H9 (cell line): ENCODE data around the gene TFEB. TPM values are rescaled to one million over a fixed set of nuclear protein-coding genes. Genes with fewer than 3 reads are reported as not detected.

Experiments used
- DNase-seq: peaks from one replicate; pipeline ENCODE4 v3.0.0-alpha.2; 2017
- H2AFZ ChIP-seq: one replicate; pipeline ENCODE4 v1.6.1; 2013; ENCODE audit warnings: mild to moderate bottlenecking, low read length, control low read depth, moderate library complexity
- H2AK5ac ChIP-seq: 2 replicates; pipeline ENCODE4 v1.6.1; 2013; ENCODE audit warnings: low read length, control low read depth, mixed read lengths; ENCODE audit not compliant: insufficient read length
- H2BK120ac ChIP-seq: one replicate; pipeline ENCODE4 v1.6.1; 2013; ENCODE audit warnings: low read depth, mild to moderate bottlenecking, low read length, control low read depth, inconsistent platforms; ENCODE audit not compliant: poor library complexity, severe bottlenecking
- H2BK12ac ChIP-seq: 2 replicates; pipeline ENCODE4 v1.6.1; 2013; ENCODE audit warnings: low read length, control low read depth, mixed read lengths, low read depth; ENCODE audit not compliant: insufficient read length
- H2BK15ac ChIP-seq: 2 replicates; pipeline ENCODE4 v1.6.1; 2013; ENCODE audit warnings: low read depth, low read length, control low read depth
- H2BK20ac ChIP-seq: one replicate; pipeline ENCODE4 v1.6.1; 2013; ENCODE audit warnings: low read depth, mild to moderate bottlenecking, low read length, control low read depth, inconsistent platforms; ENCODE audit not compliant: poor library complexity, severe bottlenecking
- H2BK5ac ChIP-seq: 2 replicates; pipeline ENCODE4 v1.6.1; 2013; ENCODE audit warnings: low read length, control low read depth, mixed read lengths; ENCODE audit not compliant: insufficient read length
- H3K14ac ChIP-seq: 2 replicates; pipeline ENCODE4 v1.6.1; 2013; ENCODE audit warnings: low read length, control low read depth; ENCODE audit not compliant: insufficient read depth
- H3K18ac ChIP-seq: 2 replicates; pipeline ENCODE4 v1.6.1; 2013; ENCODE audit warnings: low read depth, mild to moderate bottlenecking, mixed read lengths, low read length, control low read depth; ENCODE audit not compliant: insufficient read length
- H3K23ac ChIP-seq: 2 replicates; pipeline ENCODE4 v1.6.1; 2013; ENCODE audit warnings: low read length, control low read depth, mixed read lengths, low read depth; ENCODE audit not compliant: insufficient read length
- H3K23me2 ChIP-seq: 2 replicates; pipeline ENCODE4 v1.6.1; 2013; ENCODE audit warnings: low read depth, mild to moderate bottlenecking, mixed read lengths, low read length, control low read depth; ENCODE audit not compliant: insufficient read length, poor library complexity, severe bottlenecking
- H3K27ac ChIP-seq: 2 replicates; pipeline ENCODE4 v1.5.1; 2013; ENCODE audit warnings: low read length, control low read depth, mixed read lengths, low read depth; ENCODE audit not compliant: insufficient read length
- H3K27me3 ChIP-seq: 2 replicates; pipeline ENCODE4 v1.6.1; 2013; ENCODE audit warnings: low read length, control low read depth, inconsistent platforms; ENCODE audit not compliant: insufficient read depth
- H3K4ac ChIP-seq: 2 replicates; pipeline ENCODE4 v1.6.1; 2013; ENCODE audit warnings: low read depth, mild to moderate bottlenecking, control low read depth, inconsistent platforms, low read length, moderate library complexity
- H3K4me1 ChIP-seq: 2 replicates; pipeline ENCODE4 v1.6.1; 2013; ENCODE audit warnings: low read length, control low read depth, inconsistent platforms; ENCODE audit not compliant: insufficient read depth
- H3K4me2 ChIP-seq: 2 replicates; pipeline ENCODE4 v1.6.1; 2013; ENCODE audit warnings: low read length, control low read depth, mixed read lengths; ENCODE audit not compliant: insufficient read length, insufficient read depth
- H3K56ac ChIP-seq: 2 replicates; pipeline ENCODE4 v1.6.1; 2013; ENCODE audit warnings: low read depth, mild to moderate bottlenecking, mixed read lengths, low read length, control low read depth; ENCODE audit not compliant: insufficient read length
- H3K79me1 ChIP-seq: 2 replicates; pipeline ENCODE4 v1.6.1; 2013; ENCODE audit warnings: low read depth, mild to moderate bottlenecking, moderate library complexity, low read length, control low read depth, inconsistent platforms; ENCODE audit not compliant: insufficient read depth, poor library complexity, severe bottlenecking
- H3K79me2 ChIP-seq: 2 replicates; pipeline ENCODE4 v1.6.1; 2013; ENCODE audit warnings: low read length, control low read depth, inconsistent platforms; ENCODE audit not compliant: insufficient read depth
- H3K9ac ChIP-seq: 2 replicates; pipeline ENCODE4 v1.6.1; 2013; ENCODE audit warnings: low read length, control low read depth, mixed read lengths; ENCODE audit not compliant: insufficient read length; ENCODE audit errors: extremely low read depth
- H3K9me3 ChIP-seq: one replicate; pipeline ENCODE4 v1.6.1; 2013; ENCODE audit warnings: low read depth, low read length, inconsistent platforms; ENCODE audit not compliant: control insufficient read depth
- H3T11ph ChIP-seq: one replicate; pipeline ENCODE4 v1.6.1; 2013; ENCODE audit warnings: mild to moderate bottlenecking, low read length, control low read depth, inconsistent platforms
- H4K20me1 ChIP-seq: one replicate; pipeline ENCODE4 v1.6.1; 2013; ENCODE audit not compliant: control insufficient read depth, insufficient read length, insufficient read depth
- H4K5ac ChIP-seq: 2 replicates; pipeline ENCODE4 v1.6.1; 2013; ENCODE audit warnings: low read depth, mild to moderate bottlenecking, mixed read lengths, low read length, control low read depth; ENCODE audit not compliant: insufficient read length
- H4K8ac ChIP-seq: replicated peaks from 2 replicates; pipeline ENCODE4 v1.6.1; 2013; ENCODE audit warnings: low read length, control low read depth, mixed read lengths, low read depth; ENCODE audit not compliant: insufficient read length
- H4K91ac ChIP-seq: 2 replicates; pipeline ENCODE4 v1.6.1; 2013; ENCODE audit warnings: low read depth, mild to moderate bottlenecking, moderate library complexity, mixed read lengths, low read length, control low read depth; ENCODE audit not compliant: insufficient read length
- H3K27ac Mint-ChIP-seq, 3 experiments: 2 replicates in 2 of 3; 3 replicates in 1 of 3; pipeline ENCODE4 v1.8.0; 2020 to 2021; ENCODE audit warnings: mixed read lengths in 3 of 3, mild to moderate bottlenecking in 1 of 3, moderate library complexity in 1 of 3
- H3K27me3 Mint-ChIP-seq: 2 replicates; pipeline ENCODE4 v1.8.0; 2021; ENCODE audit warnings: low read depth, mild to moderate bottlenecking, moderate library complexity, mixed read lengths
- H3K36me3 Mint-ChIP-seq, 3 experiments: 2 replicates in 2 of 3; 3 replicates in 1 of 3; pipeline ENCODE4 v1.8.0; 2020 to 2021; ENCODE audit warnings: low read depth in 3 of 3, mixed read lengths in 3 of 3; ENCODE audit not compliant: insufficient read depth in 1 of 3
- H3K4me1 Mint-ChIP-seq, 2 experiments: 2 replicates each; pipeline ENCODE4 v1.8.0; 2020; ENCODE audit warnings: mixed read lengths in 2 of 2
- H3K4me3 Mint-ChIP-seq, 2 experiments: 2 replicates in 1 of 2; 3 replicates in 1 of 2; pipeline ENCODE4 v1.8.0; 2020 to 2021; ENCODE audit warnings: mild to moderate bottlenecking in 2 of 2, mixed read lengths in 2 of 2, moderate library complexity in 1 of 2
- H3K9me3 Mint-ChIP-seq, 2 experiments: 2 replicates in 1 of 2; 3 replicates in 1 of 2; pipeline ENCODE4 v1.8.0; 2020; ENCODE audit warnings: mild to moderate bottlenecking in 2 of 2, mixed read lengths in 2 of 2, moderate library complexity in 1 of 2
- WGBS: extraction: QIAGEN DNeasy Blood & Tissue Kit; methylation state at CpG from one replicate; pipeline ENCODE4 v1.1.7; 2013; ENCODE audit warnings: missing lambda C conversion rate, low lambda C conversion rate, mixed read lengths; ENCODE audit not compliant: insufficient read length; ENCODE audit errors: extremely low coverage; 5-methylcytosine and 5-hydroxymethylcytosine counted together
- total RNA-seq: library from RNA; stranded (reverse); gene quantifications from 2 replicates; pipeline ENCODE4 v1.2.1, GENCODE V29; 2021
- TF ChIP-seq, protein P1 (sequence below): fragments of 200-600 bp; sonication (generic); conservative IDR thresholded peaks from 3 replicates; pipeline ENCODE4 v1.8.0; 2021; ENCODE audit warnings: antibody characterized with exemption, mild to moderate bottlenecking

Gene TFEB
- total RNA-seq, 1 experiment from 2014 or later = 1.2 TPM

DNA sequence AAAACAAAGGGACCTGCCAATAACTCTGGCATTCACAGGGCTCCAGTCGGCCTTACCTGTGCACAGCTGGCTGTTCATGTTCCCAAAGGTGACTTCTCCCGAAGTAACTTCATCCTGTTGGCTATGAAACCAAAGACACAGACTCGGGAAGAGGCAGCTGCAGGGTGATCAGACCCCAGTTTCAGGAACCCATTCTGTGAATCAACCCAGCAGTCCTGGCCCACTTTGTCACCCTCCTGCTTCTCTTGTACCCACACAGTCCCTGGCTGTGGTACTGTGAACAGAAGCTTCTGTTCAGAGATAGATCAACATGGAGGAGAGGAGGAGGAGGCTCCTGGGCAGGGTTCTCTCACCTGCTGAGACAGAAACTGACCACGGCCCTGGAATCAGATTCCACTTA is 20.5 kb upstream of the TFEB start:
- Histone ChIP-seq H4K91ac (no peak overlapping the region), H3K56ac (no peak overlapping the region), H3K4me2 (no peak overlapping the region), H2AFZ (no peak overlapping the region), H2BK20ac (no peak overlapping the region), H3K27me3 (no peaks in the 10 kb centered on the region), H3K23ac (no peak overlapping the region), H3K9me3 (no peaks in the 10 kb centered on the region), H2BK15ac (no peak overlapping the region), H3K27ac (no peak overlapping the region), H2BK120ac (no peak overlapping the region), H4K8ac (no peak overlapping the region), H3K23me2 (no peaks in the 10 kb centered on the region), H2BK5ac (no peak overlapping the region), H3K79me1 (no peaks in the 10 kb centered on the region), H3K9ac (no peak overlapping the region), H3K14ac (no peak overlapping the region), H3T11ph (no peak overlapping the region), H3K79me2 (no peaks in the 10 kb centered on the region), H4K5ac (no peak overlapping the region), H2AK5ac (no peak overlapping the region), H2BK12ac (no peak overlapping the region), H4K20me1 (no peaks in the 10 kb centered on the region), H3K4me1 (no peaks in the 10 kb centered on the region), H3K18ac (no peak overlapping the region), H3K4ac (no peak overlapping the region)
- no CpG with 5 or more reads among the region's 4 CpGs for WGBS
- TF ChIP-seq, protein P1, sequence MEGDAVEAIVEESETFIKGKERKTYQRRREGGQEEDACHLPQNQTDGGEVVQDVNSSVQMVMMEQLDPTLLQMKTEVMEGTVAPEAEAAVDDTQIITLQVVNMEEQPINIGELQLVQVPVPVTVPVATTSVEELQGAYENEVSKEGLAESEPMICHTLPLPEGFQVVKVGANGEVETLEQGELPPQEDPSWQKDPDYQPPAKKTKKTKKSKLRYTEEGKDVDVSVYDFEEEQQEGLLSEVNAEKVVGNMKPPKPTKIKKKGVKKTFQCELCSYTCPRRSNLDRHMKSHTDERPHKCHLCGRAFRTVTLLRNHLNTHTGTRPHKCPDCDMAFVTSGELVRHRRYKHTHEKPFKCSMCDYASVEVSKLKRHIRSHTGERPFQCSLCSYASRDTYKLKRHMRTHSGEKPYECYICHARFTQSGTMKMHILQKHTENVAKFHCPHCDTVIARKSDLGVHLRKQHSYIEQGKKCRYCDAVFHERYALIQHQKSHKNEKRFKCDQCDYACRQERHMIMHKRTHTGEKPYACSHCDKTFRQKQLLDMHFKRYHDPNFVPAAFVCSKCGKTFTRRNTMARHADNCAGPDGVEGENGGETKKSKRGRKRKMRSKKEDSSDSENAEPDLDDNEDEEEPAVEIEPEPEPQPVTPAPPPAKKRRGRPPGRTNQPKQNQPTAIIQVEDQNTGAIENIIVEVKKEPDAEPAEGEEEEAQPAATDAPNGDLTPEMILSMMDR = no peak
- Mint-ChIP-seq H3K27ac (no peak overlapping the region), H3K4me3 (no peak overlapping the region), H3K27me3 (peaks cover 9% of the 10 kb centered on the region), H3K36me3 (no peaks in the 10 kb centered on the region), H3K9me3 (no peaks in the 10 kb centered on the region), H3K4me1 (peaks cover 5 to 9% of the 10 kb centered on the region in 2 experiments; a peak in 3 of 4 replicates)
- no peak for DNase-seq
